HUES48 (cell line): ENCODE data around the gene CALML5.

Source experiments
- H3K27ac ChIP-seq: one replicate; pipeline ENCODE4 v1.7.0; 2013; ENCODE audit warnings: low read depth, low read length, inconsistent platforms
- H3K27me3 ChIP-seq: 2 replicates; pipeline ENCODE4 v1.6.1; 2013; ENCODE audit warnings: mild to moderate bottlenecking, low read length; ENCODE audit not compliant: control insufficient read depth, insufficient read depth
- H3K36me3 ChIP-seq: 2 replicates; pipeline ENCODE4 v1.6.1; 2013; ENCODE audit warnings: low read length; ENCODE audit not compliant: control insufficient read depth, insufficient read depth
- H3K4me1 ChIP-seq: 2 replicates; pipeline ENCODE4 v1.6.1; 2013; ENCODE audit warnings: mild to moderate bottlenecking, low read length; ENCODE audit not compliant: control insufficient read depth, insufficient read depth
- H3K4me3 ChIP-seq: 2 replicates; pipeline ENCODE4 v1.5.1; 2013; ENCODE audit warnings: mild to moderate bottlenecking, low read depth, low read length
- H3K9ac ChIP-seq: 2 replicates; pipeline ENCODE4 v1.6.1; 2013; ENCODE audit warnings: mild to moderate bottlenecking, low read depth, low read length, moderate library complexity
- H3K9me3 ChIP-seq: 2 replicates; pipeline ENCODE4 v1.6.1; 2013; ENCODE audit warnings: low read length; ENCODE audit not compliant: control insufficient read depth, insufficient read depth

The CALML5 gene

DNA sequence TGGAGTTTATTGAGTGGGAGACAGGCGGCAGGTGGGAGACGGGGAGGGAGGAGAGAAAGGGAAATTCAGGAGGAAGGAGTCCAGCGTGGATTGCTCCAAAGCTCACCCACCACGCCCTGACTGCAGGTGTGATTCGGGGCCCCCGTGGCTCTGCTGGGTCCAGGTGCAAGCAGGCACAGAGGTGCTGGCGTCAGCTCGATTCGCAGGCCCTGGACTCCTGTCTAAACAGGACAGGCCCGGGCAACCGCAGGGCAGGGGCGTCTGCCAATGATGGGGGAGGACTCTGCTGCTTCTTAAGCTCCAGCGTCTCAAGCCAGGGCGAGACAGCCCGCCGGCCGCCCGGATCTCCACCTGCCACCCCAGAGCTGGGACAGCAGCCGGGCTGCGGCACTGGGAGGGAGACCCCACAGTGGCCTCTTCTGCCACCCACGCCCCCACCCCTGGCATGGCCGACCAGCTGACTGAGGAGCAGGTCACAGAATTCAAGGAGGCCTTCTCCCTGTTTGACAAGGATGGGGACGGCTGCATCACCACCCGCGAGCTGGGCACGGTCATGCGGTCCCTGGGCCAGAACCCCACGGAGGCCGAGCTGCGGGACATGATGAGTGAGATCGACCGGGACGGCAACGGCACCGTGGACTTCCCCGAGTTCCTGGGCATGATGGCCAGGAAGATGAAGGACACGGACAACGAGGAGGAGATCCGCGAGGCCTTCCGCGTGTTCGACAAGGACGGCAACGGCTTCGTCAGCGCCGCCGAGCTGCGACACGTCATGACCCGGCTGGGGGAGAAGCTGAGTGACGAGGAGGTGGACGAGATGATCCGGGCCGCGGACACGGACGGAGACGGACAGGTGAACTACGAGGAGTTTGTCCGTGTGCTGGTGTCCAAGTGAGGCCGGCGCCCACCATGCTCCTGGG lies 25.5 kb upstream of the CALML5 start, which contains the start of gene CALML3:
CALML3 (plus strand) TSS at position 321 of the 920 bp plus-strand sequence; CDS start at position 446, 125 bp downstream.
- H3K9me3 ChIP-seq, result no peaks in the 10 kb centered on the region
- H3K9ac ChIP-seq, result no peak within 1 kb of the TSS
- no peak within 1 kb of the TSS for H3K27ac ChIP-seq
- no peaks in the 10 kb centered on the region for H3K36me3 ChIP-seq
- H3K27me3 ChIP-seq, result no peaks in the 10 kb centered on the region
- no peaks in the 10 kb centered on the region for H3K4me1 ChIP-seq
- H3K4me3 ChIP-seq, result no peak within 1 kb of the TSS

DNA sequence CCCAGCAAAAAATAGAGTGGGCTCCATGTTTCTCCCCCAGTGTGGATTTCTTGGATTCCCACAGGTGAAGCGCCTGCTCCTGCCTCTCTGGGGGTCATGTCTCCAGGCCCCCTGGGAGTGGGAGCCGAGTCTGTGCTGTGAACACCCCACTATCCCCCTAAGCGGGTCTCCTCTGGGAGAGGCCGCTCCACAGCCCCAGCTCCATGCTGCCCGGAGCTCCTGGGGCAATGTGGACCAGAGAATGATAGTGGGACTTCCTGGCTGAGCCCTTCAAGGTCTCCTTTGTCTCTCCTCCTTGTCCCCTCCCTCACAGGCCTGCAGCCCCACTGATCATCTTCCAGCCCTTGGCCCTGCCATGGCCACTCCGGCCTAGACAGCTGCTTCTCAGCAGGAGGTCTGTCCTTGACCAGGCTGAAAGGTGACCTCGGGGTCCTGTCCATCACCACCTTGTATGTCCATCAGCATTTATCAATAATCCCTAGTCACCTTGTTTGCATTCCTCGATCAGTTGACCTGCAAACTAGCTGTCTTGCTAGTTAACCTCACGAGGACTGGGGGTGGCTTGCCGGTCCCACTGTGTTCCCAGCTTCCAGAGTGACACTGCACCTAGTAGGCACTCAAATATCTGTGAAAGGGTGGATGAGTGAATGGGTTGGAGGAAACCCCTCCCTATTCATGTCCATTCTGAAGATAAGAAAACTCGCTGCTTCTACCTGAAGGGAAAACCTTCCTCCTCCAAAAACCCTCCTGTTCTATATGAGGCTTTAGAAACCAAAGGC lies 24.6 kb upstream of the CALML5 start:
- Histone ChIP-seq H3K27me3 (no peaks in the 10 kb centered on the region), H3K36me3 (no peaks in the 10 kb centered on the region), H3K9ac (no peak overlapping the region), H3K4me3 (no peak overlapping the region), H3K4me1 (no peaks in the 10 kb centered on the region), H3K27ac (no peak overlapping the region), H3K9me3 (peaks cover 6% of the 10 kb centered on the region; the same call in 1 of the 2 replicates)

DNA sequence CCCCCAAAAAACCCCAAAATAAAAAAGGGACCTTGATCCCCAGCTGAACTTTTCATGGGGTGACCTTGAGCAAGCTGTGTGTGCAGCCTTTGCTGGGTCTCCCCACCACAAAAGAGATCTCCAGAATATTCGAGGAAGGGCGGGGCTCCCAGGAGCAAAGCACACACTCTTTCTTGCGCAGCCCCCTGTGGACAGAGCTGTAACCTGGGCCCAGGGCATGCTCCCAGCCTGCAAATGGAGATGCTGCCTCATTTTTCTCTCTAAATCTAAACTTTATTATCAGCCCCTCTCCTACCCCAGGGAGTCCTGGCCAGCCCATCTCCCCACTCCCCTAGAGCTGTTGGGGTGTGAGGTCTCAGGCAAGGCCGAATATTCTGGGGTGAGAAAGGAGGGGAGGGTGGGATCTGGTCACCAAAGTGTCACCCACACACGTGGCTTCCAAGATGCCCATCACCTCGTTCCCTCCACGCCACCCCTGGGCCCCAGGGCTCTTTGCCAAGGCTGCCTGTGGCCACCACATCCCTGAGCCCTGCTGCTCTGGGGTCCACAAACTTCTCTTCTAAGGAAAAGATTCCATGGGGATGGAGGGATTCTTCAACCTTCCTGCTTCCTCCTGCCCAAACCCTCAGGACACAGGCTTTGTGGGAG lies 23.7 kb upstream of the CALML5 start:
- H3K4me1 ChIP-seq, result no peaks in the 10 kb centered on the region
- H3K36me3 ChIP-seq, result no peaks in the 10 kb centered on the region
- no peak overlapping the region for H3K4me3 ChIP-seq
- H3K27me3 ChIP-seq, result no peaks in the 10 kb centered on the region
- no peak overlapping the region for H3K27ac ChIP-seq
- H3K9ac ChIP-seq, result no peak overlapping the region
- peaks cover 8% of the 10 kb centered on the region; the same call in 1 of the 2 replicates for H3K9me3 ChIP-seq

DNA sequence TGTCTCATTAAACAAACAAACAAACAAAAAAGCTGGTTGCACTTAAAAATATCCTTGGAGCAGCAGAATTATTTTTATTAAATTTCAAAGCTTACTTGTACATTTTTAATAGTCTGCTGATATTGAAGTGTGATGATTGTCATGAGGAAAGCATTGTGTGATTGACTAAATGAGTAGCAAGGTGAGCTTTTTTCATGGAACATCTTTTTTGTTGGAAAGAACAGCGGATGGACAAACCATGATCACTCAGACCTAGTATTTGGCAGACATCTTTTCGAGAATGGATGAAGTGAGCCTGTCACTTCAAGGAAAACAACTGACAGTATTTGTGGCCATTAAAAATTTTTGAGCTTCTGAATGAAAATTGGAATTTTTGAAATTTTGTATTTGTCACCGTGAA lies 19.7 kb upstream of the CALML5 start:
- Histone ChIP-seq H3K4me3 (no peak overlapping the region), H3K27me3 (no peaks in the 10 kb centered on the region), H3K27ac (no peak overlapping the region), H3K9me3 (peaks cover 8% of the 10 kb centered on the region; the same call in 1 of the 2 replicates), H3K4me1 (no peaks in the 10 kb centered on the region), H3K9ac (no peak overlapping the region), H3K36me3 (no peaks in the 10 kb centered on the region)

DNA sequence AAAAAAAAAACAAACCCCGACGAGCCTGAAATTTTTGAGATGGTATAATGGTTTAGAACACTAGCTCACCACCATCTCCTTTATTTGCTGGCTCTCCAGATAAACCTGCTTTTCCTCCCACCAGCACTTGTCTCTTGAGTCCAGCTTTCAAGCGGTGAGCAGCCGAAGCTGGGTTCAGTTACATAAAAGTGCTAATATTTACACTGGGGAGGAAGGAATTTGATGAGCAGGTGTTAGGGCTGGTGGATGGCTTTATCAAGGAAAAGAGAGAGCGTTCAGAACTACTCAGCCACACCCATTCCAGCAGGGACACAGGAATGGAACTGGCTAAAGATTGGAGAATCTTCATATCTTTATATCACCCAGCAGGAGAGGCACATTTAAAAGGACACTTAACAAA lies 18.8 kb upstream of the CALML5 start:
- Histone ChIP-seq H3K36me3 (no peaks in the 10 kb centered on the region), H3K4me1 (no peaks in the 10 kb centered on the region), H3K9me3 (peaks cover 8% of the 10 kb centered on the region; the same call in 1 of the 2 replicates), H3K4me3 (no peak overlapping the region), H3K27ac (no peak overlapping the region), H3K27me3 (no peaks in the 10 kb centered on the region), H3K9ac (no peak overlapping the region)

DNA sequence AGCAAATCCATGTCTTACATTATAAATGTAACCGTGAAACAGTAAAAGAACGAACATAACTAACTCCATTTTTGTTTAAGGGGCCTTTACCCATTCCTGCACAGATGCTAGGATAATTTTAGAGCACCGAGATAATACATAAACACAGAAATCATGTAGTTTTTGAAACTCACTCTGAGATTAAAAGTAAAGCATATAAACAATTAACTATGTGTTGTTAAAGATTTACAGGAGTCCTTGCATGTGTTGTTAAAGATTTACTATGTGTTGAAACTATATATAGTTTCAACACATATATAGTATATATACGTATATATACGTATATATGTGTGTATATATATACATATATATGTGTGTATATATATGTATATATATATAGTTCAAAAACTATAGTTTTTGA lies 18.2 kb upstream of the CALML5 start:
- H3K4me1 ChIP-seq, result no peaks in the 10 kb centered on the region
- no peaks in the 10 kb centered on the region for H3K36me3 ChIP-seq
- H3K9ac ChIP-seq, result no peak overlapping the region
- H3K9me3 ChIP-seq, result peaks cover 8% of the 10 kb centered on the region; the same call in 1 of the 2 replicates
- H3K27me3 ChIP-seq, result no peaks in the 10 kb centered on the region
- no peak overlapping the region for H3K27ac ChIP-seq
- no peak overlapping the region for H3K4me3 ChIP-seq

DNA sequence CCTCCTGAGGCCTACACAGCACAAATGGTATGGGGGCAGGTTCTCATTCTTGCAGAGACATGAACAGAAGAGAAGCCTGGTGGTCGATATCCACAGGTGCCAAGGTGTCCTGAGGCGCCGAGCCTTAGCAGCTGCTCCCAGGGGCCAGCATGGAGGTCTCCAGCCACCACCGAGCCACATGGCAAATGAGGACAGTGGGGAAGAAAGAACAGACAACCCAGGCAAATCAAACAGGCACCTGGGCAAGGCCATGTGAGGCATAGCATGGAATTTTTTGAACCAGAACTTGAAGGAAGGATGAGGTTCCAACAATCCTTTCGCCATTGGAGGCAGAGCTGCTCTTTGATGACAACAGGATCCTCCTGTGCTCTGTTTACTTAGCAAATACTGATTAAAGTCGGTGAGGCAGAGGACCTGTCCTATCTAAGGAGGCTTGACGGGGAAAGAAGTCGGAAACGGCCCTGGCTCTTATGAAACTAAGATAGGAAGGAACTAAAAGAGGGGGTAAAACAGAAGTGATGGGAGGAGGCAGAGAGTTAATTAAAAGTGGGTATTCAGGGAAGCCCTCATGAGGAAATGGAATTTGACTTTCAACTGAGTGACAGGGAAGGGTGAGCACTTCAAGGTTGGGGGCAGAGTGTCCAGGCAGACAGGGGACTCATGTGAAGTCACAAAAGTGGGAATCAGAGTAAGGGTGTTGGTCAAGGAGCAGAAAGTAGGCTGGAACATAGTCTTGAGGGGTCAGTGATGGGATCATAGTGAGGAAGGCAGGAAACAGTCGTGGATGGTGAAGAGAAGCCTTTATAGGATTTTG lies 16.8 kb upstream of the CALML5 start:
- no peak overlapping the region for H3K4me3 ChIP-seq
- H3K9me3 ChIP-seq, result peaks cover 8% of the 10 kb centered on the region; the same call in 1 of the 2 replicates
- no peaks in the 10 kb centered on the region for H3K27me3 ChIP-seq
- H3K36me3 ChIP-seq, result no peaks in the 10 kb centered on the region
- H3K4me1 ChIP-seq, result no peaks in the 10 kb centered on the region
- H3K27ac ChIP-seq, result no peak overlapping the region
- no peak overlapping the region for H3K9ac ChIP-seq

DNA sequence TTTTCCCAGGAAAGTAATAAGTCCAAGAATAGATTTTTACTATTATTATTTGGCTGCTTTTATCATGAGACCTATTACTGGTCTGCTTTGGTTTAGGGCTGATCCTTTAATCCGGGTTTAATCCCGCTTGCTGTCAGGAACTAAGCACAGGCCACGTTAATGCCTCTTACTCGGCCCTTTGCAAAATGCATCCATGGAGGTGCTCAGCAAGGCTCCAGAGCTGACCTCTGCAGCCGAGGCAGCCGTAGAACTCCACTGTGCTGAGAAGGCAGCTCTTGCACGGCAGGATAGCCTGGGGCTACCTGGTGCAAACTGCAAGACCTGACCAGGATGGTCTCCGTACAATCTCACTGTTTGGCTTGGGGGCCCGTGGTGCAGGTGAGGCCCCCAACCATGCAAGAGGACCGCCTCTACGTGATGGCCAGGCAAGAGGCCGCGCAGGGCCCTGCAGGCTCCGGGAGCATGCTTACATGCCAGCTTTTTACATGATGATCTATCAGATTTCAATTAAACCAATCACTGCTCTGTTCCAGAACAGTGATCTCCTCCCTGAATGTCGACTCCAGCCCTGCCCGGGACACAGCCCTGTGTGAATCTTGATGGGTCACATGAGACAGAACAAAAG lies 15.0 kb upstream of the CALML5 start:
- no peaks in the 10 kb centered on the region for H3K36me3 ChIP-seq
- no peaks in the 10 kb centered on the region for H3K27me3 ChIP-seq
- no peaks in the 10 kb centered on the region for H3K4me1 ChIP-seq
- no peak overlapping the region for H3K4me3 ChIP-seq
- peaks cover 6% of the 10 kb centered on the region; the same call in 1 of the 2 replicates for H3K9me3 ChIP-seq
- H3K27ac ChIP-seq, result no peak overlapping the region
- no peak overlapping the region for H3K9ac ChIP-seq

DNA sequence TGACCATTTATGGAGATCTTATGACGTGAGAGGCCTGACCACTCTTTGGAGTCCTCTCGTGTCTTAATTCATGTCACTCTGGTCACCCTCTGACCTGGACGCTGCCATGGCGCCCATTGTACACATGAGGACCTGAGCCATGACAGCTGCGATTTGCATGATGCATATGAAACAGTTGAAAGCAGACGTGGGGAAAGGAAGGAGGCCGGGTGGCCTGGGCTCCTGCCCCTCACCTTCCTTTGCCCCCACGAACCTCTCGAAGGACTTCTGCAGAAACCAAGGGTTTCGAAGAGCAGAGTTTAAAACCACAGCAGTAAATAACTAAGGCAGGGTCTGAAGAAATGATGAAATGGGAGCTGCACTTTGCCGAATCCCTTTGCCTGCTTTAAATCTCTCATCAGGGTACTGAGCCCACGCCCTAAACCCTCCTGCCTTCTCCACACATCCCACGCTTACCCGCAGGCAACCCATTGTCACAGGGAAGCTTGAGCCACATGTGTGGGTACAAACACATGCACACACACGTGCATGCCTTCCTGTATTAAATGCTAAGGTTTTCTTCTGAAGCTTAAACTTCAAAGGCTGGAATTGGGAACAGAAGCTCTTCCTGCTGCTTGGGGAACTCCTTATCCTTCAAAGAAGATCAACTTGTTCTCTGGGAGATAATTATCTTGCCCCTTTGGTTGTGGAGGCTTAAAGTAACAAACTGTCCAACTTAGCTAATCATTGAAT lies 13.7 kb upstream of the CALML5 start:
- Histone ChIP-seq H3K9ac (no peak overlapping the region), H3K36me3 (no peaks in the 10 kb centered on the region), H3K4me1 (no peaks in the 10 kb centered on the region), H3K9me3 (no peaks in the 10 kb centered on the region), H3K4me3 (no peak overlapping the region), H3K27me3 (no peaks in the 10 kb centered on the region), H3K27ac (no peak overlapping the region)
